HuH-7.5 (cell line): ENCODE results near the gene ABRACL.

Experiments
- DNase-seq: peaks from one replicate; pipeline ENCODE4 v3.0.0; 2011; ENCODE audit warnings: low spot score

The ABRACL gene

DNA sequence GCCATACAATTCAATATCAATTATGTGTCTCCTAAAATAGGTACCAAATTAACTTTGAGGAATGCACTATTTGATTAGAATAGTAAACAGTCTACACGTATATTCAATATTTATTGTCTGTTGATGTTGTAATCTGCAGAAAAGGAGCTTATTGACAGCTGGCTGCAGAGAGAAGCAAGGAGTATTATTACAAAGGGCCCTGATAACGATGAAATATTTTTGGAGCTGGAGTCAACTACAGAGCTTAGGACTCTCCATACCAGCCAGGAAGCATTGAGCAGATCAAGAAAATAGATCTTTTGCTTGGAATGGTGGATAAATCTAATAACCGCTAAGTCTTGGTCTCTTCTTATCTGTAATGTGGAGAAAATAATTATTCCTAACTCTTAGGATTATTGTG is 25.5 kb downstream of the ABRACL start:
- no peak for DNase-seq

DNA sequence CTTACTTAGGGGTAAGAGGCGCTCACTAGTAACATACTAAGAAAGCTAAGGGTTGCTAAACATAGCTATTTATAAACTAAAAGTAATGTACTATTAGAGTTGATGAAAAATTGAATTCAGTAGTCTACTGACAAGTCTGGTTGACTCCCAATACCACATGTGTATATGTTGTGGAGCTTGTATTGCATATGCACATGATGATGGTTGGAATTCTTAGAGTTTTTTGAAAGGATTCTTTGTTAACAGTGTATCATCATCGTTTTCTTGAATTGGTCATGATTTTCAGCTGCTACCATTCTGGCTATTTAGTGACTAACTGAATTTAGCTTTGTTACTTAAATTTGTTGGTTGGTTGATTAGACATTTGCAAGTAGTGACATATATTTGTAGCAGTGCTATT is 27.2 kb downstream of the ABRACL start:
- DNase-seq, result no peak

DNA sequence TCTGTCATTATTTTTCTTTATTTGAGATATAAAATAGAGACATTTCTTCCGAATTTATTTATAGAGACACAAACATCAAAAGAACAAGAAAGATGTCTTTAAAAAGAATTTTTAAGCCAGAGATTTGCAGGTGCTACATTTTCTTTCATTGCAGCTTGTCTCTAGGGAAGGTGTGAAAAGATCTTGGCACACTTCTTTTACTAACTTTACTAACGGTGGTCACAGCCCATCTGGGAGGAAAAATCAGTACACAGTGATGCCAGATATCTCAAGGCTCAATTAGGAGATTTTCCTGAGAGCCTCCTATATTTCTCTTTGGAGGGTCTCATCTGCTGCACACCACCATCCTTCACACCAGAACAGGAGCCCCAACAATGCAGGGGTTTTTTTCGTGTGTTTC is 29.5 kb downstream of the ABRACL start:
- no peak for DNase-seq

DNA sequence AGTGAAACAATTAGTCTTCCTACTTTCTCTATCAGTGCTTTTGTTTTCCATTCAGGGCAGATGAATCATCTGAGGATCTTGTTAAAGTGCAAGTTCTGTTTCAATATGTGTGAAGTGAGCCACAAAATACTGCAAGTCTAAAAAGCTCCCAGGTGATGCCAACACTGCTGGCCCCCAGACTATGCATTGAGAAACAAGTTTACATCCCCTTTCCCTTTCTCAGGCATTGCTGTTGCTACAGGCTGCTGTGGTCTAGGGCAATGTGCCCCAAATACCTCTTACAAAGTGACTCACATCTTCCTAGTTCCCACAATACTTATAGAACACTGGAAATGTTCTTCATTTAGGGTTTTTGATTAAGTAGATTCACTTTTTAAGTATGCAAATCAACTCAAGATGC is 31.8 kb downstream of the ABRACL start:
- DNase-seq, result no peak

DNA sequence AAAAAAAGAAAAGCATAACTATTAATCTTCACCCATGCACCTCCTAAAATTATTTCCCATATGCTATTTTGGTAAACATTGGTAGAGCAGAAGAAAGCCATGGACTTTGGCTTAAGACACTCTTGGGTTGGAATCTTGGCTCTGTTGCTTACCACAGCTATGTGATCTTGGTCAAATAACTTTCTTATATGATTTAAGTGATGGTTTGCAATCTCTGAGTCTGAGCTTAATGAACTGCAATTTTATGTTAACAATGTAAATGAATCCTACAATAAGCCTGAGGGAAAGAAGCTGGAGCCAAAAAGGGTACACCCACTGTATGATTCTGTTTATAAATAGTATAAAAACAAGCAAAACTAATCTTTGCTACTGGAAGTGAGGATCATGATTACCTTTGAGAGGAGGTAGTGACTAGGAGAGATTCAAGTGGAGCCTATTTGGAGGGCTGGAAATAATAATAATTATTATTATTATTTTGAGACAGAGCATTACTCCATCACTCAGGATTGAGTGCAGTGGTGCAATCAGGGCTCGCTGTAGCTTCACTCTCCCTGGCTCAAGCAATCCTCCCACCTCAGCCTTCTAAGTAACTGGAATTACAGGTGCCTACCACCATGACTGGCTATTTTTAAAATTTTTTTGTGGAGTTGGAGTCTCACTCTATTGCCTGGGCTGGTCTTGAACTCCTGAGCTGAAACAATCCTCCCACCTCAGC is 34.5 kb downstream of the ABRACL start:
- no peak for DNase-seq

DNA sequence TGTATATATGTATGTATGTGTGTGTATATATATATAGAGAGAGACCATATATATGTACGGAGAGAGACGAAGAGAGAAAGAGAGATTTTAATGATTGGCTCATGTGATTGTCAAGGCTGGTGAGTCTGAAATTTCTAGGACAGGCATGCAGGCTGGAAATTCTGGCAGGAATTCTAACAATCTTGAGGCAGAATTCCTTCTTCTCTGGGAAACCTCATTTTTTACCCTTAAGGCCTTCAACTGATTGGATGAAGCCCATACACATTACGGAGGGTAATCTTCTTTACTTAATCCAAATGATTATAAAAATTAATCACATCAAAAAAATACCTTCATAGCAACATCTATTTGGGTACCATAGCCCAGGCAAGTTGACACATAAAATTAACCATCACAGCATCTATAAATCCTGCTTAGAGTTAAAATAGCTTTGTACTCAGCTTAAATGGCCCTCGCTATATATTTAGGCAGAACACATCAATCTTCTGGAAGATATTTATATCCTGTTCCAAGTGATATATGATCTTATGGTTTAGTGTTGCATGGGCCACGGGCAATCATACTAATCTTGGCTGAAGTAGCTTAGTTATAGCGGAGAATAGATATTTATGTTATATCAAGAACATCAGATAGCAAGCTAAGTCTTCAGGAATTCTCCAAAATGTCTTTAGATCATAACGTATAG is 36.6 kb downstream of the ABRACL start:
- DNase-seq, result no peak

DNA sequence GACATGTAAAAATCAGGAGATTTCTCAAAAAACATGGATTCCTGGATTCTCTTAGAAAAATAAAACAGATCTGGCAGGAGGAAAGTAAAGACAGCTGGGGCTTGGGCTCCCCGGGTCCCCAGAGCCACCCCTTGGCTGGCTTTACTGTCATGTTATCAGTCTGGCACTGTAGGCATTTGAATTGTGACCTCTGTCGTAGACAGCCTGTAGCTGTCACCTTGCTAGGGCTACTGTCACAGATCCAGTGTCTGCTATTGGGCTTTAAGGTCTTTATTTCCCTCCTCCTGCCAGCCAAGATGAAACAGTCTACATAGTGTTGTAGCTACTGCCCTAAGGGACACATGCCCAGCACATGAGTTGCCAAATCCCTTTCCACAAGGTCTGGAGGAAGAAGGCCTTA is 37.5 kb downstream of the ABRACL start:
- no peak for DNase-seq

DNA sequence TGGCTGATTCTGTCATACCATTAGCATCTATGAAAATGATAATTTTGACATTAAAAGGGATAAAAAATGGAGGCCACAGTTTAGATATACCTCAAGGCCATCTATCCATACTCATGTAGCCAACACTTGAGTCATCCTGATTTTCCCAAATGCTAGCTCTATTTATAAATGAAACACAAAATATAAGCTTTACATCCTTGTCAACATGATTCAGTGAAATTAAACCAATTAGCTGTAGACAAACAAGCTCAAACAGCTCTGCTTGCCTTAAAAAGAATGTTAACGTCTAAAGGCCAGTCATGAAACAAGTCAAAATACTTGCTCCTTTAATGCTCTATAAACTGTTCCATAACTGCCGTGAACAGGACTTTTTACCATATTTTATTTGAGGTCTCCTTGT is 40.3 kb downstream of the ABRACL start:
- DNase-seq, result no peak

DNA sequence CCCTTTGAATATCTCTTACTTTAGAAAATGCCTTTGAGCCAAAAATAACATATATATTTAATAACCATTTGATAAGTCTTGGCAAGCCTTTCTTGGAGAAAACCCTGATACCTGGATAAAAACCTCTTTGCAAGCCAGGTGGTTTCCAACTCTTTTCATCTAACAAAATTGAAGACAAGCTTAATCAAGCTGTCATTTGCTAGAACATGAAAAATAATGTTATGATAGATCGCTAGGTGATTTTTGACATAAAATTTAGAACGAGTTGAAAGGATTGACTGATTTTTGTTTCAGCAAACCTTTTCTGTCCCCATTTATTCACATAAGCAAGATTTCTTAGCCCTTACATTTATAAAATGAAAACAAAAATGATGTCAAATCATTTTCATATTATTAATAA is 44.6 kb downstream of the ABRACL start:
- DNase-seq, result no peak

DNA sequence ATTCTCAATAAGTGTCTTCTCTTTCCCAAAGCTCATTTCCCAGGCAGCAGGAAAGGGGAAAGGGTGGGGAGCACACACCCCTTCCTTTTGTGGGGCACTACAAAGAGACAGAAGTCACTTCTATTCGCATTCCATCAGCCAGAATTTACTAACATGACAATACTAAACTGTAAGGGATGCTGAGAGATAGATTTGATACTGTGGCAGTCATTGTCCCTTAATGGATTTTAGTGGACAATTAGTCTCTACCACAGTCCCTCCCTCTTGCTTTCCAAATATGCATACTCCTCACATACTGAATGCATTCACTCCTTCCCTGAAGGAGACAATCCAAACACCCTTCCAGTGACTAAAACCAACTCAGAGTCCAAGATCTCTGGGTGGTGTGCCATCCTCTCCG is 50.5 kb downstream of the ABRACL start:
- DNase-seq, result no peak

DNA sequence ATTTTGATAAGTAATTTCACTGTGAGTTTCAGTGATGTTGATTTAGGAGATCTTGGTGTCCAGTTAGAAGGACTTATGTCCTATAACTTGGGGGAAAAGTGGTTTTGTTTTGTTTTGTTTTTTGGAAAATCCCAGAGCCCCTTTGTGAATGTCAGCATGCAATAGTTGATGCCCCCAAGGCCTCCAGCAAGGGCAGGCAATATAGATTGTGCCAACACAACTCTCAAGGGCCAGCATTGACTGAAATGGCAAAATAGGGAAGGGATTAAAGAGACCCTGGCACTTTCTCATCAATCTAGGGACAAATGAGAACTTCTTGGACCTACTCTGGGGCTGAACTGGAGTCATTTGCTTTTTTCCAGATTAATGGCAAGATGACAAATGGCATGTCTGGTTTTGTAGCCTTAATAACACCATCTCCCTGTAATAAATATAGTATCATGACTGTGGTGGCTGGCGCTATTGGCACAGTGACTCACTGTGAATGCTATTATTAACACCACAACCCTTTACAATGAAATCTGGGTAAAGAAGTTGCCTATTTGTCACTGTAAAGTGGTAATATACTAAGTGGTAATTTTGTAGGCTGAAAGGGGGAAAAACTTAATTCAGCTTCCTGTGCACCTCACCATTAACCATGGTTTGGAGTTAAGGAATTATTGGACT is 51.8 kb downstream of the ABRACL start:
- DNase-seq, result no peak

DNA sequence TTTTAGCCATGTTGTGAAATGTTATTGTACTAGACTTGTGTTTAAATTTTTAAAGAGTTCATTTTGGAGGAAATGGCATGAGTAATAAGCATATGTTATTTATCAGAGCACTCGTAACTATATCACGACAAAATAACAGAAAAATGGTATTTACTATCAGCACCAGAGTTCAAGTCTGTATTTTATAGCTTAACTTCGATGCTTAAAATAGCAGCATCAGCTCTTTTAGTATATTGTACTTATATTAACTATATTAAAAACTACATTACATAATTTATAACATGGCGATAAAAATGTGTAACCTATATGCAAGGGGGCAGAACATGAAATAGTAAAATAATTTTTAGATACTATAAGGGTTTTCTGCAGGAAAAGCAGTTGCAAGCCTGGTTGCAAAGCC is 52.9 kb downstream of the ABRACL start:
- DNase-seq, result no peak

DNA sequence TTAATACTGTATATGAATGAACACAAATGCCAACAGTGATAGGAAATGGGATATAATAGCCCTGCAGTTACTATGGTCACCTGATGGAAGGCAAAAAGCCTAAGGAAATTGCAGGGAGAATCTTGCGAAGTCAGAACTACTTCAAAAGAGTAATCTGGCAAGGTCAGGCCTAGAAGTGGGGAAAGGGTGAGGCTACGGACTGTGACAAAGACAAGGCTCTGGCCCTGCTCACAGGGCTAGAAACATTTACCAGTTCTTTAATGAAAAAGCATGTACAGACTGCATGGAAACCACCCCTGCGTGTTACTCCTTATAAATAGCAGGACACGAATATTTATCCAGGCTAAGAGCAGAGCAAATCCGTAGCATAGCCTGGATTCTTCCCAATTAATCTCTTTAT is 53.8 kb downstream of the ABRACL start:
- DNase-seq, result no peak

DNA sequence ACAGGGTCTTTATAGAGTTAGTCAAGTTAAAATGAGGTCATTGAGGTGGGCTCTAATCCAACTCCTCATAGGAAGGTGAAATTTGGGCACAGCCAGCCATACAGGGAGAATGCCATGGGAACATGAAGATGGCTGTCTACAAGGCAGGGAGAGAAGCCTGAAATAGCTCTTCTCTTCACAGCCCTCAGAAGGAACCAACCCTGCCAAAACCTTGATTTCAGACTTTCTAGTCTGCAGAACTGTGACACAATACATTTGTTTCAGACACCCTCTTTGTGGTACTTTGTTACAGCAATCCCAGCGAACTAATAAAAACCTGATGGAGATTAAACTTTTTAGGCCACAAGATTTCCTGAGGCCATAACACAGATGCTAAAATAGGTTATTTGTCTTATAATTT is 63.3 kb downstream of the ABRACL start:
- DNase-seq, result no peak
